Measurements from ENCODE around the gene AIFM2. TPM values are rescaled to one million over a fixed set of nuclear protein-coding genes. Genes with fewer than 3 reads are reported as not detected.

AIFM2 gene
- total and polyA plus RNA-seq, 4 donors = 3.6 to 19.1 (median 15.5) TPM

DNA sequence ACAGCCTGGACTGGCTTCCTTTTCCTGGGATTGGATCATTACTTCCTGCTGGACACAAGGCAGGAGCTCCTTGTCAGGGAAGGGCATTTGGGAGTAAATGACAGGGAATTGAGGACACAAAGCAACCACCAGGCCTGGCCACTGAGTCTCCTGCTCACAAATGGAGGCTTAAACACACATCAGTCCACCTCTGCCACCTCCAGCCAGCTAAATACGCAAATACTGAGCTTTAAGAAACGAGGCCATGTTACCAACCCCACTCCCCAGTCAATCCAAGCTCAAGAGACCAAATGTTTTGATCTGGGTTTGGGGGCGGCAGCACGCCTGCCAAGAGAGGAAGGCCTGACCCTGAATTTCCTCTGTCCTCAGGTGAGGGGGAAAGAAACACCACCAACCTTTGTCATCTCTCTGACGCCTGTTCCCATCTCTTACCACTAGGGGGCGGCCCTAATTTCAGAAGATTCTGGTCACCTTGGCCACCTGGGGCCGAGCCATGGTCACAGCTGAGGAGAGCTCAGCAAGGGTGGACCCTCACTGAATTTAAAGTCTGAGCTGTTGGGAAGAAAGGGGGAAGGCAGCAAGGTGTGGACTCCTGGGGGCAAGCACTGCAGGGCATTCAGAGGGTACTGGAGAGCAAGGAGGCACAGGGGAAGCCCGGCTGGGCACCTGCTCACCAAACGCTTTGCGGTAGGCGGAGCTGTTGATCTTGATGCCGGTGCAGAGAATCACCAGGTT, 16.5 kb downstream of the AIFM2 start:
- H3K4me3 ChIP-seq = no peak overlapping the region
- H3K36me3 ChIP-seq (ENCODE audit: control insufficient read depth in 4 of 4, insufficient read depth in 4 of 4, low read length in 4 of 4) = peaks cover 2 to 35% (median 8%) of the 10 kb centered on the region in 4 donors
- DNase-seq = peak; percentile 15 to 39 (median 33)
- no peak overlapping the region for H3K27ac ChIP-seq (ENCODE audit: low read depth in 1 of 2, low read length in 1 of 2)
- H3K27me3 ChIP-seq (ENCODE audit: control insufficient read depth in 3 of 3, insufficient read depth in 3 of 3, low read length in 2 of 3) = no peaks in the 10 kb centered on the region
- ATAC-seq (ENCODE audit: insufficient read depth, low FRiP score) = peak; percentile 27
- WGBS, 2 donors = 48% methylated on average over 12 of the region's 12 CpGs
- H3K9ac ChIP-seq (ENCODE audit: insufficient read depth in 1 of 2, low read length in 2 of 2) = no peak overlapping the region
- H3K4me1 ChIP-seq (ENCODE audit: control insufficient read depth in 5 of 5, insufficient read depth in 5 of 5, low read length in 5 of 5) = no peaks in the 10 kb centered on the region
- TF ChIP-seq, protein P1, sequence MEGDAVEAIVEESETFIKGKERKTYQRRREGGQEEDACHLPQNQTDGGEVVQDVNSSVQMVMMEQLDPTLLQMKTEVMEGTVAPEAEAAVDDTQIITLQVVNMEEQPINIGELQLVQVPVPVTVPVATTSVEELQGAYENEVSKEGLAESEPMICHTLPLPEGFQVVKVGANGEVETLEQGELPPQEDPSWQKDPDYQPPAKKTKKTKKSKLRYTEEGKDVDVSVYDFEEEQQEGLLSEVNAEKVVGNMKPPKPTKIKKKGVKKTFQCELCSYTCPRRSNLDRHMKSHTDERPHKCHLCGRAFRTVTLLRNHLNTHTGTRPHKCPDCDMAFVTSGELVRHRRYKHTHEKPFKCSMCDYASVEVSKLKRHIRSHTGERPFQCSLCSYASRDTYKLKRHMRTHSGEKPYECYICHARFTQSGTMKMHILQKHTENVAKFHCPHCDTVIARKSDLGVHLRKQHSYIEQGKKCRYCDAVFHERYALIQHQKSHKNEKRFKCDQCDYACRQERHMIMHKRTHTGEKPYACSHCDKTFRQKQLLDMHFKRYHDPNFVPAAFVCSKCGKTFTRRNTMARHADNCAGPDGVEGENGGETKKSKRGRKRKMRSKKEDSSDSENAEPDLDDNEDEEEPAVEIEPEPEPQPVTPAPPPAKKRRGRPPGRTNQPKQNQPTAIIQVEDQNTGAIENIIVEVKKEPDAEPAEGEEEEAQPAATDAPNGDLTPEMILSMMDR (IDR thresholded peaks at IDR 0.05; ENCODE audit: control extremely low read depth, extremely low read depth) = peak; percentile 59
- no peaks in the 10 kb centered on the region for H3K9me3 ChIP-seq (ENCODE audit: control insufficient read depth in 4 of 4, insufficient read depth in 3 of 4, low read length in 3 of 4)

DNA sequence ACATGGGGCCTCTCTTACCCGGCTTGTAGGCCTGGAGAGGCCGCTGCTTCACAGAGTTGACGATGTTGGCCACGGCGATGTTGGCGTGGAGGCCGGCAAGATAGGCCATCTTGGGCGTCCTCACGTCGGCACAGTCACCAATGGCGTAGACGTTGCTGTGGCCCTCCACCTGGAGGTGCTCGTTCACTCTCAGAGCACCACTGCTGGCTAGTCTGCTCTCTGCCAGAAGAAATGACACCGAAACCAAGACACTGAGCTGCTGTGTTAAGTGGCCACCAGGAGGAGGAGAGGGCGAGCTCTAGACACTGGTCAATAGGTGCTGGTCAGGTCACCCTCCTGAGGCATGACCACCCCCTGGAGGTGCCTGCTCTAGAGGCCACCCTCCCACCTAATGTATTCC, 17.7 kb downstream of the AIFM2 start:
- no peak overlapping the region for H3K27ac ChIP-seq (ENCODE audit: low read depth in 1 of 2, low read length in 1 of 2)
- no peaks in the 10 kb centered on the region for H3K9me3 ChIP-seq (ENCODE audit: control insufficient read depth in 4 of 4, insufficient read depth in 3 of 4, low read length in 3 of 4)
- TF ChIP-seq, protein P1 (IDR thresholded peaks at IDR 0.05; ENCODE audit: control extremely low read depth, extremely low read depth) = no peak
- H3K4me3 ChIP-seq = no peak overlapping the region
- no peak overlapping the region for H3K9ac ChIP-seq (ENCODE audit: insufficient read depth in 1 of 2, low read length in 2 of 2)
- 96 to 97% methylated on average over 15 of the region's 15 CpGs for WGBS, 2 donors
- peaks cover 2 to 31% (median 9%) of the 10 kb centered on the region in 4 donors for H3K36me3 ChIP-seq (ENCODE audit: control insufficient read depth in 4 of 4, insufficient read depth in 4 of 4, low read length in 4 of 4)
- DNase-seq = no peak
- H3K4me1 ChIP-seq (ENCODE audit: control insufficient read depth in 5 of 5, insufficient read depth in 5 of 5, low read length in 5 of 5) = no peaks in the 10 kb centered on the region
- no peak for ATAC-seq (ENCODE audit: insufficient read depth, low FRiP score)
- H3K27me3 ChIP-seq (ENCODE audit: control insufficient read depth in 3 of 3, insufficient read depth in 3 of 3, low read length in 2 of 3) = no peaks in the 10 kb centered on the region

DNA sequence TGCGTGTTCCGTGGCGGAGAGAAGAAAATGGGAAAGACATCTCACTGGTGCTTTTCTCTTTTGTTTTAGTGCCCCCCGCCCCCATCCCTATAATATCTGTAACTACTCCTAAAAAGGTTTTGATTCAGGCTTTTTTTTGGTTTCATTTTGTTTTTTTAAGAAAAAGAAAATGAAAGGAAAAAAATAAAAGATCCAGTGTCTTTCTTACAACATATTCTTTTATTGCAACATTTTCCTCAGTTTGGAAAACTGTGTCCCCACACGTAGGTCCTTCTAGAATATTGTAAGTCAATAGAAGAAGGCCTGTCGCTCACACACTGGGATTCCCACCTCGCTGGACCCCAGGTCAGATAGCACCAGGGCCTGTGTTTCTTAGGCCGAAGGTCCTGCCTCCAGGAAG, 20.6 kb downstream of the AIFM2 start:
- H3K4me1 ChIP-seq (ENCODE audit: control insufficient read depth in 5 of 5, insufficient read depth in 5 of 5, low read length in 5 of 5) = no peaks in the 10 kb centered on the region
- no peak for ATAC-seq (ENCODE audit: insufficient read depth, low FRiP score)
- no peak overlapping the region for H3K4me3 ChIP-seq
- peaks cover 4 to 25% (median 14%) of the 10 kb centered on the region in 4 donors for H3K36me3 ChIP-seq (ENCODE audit: control insufficient read depth in 4 of 4, insufficient read depth in 4 of 4, low read length in 4 of 4)
- no peak overlapping the region for H3K9ac ChIP-seq (ENCODE audit: insufficient read depth in 1 of 2, low read length in 2 of 2)
- no peak for DNase-seq
- TF ChIP-seq, protein P1 (IDR thresholded peaks at IDR 0.05; ENCODE audit: control extremely low read depth, extremely low read depth) = no peak
- 81 to 82% methylated on average over 8 of the region's 8 CpGs for WGBS, 2 donors
- H3K27me3 ChIP-seq (ENCODE audit: control insufficient read depth in 3 of 3, insufficient read depth in 3 of 3, low read length in 2 of 3) = no peaks in the 10 kb centered on the region
- no peak overlapping the region for H3K27ac ChIP-seq (ENCODE audit: low read depth in 1 of 2, low read length in 1 of 2)
- H3K9me3 ChIP-seq (ENCODE audit: control insufficient read depth in 4 of 4, insufficient read depth in 3 of 4, low read length in 3 of 4) = no peaks in the 10 kb centered on the region

All from lung (tissue), 12 donors.